GM12878 (cell line): ENCODE measurements around the gene CTBP1. TPM values are rescaled to one million over a fixed set of nuclear protein-coding genes. Genes with fewer than 3 reads are reported as not detected.

ENCODE experiments used
- ATAC-seq: fragments of 200-7000 bp; cut with Tn5 transposase; 3 replicates; pipeline ENCODE4 v1.9.1; 2020; ENCODE audit warnings: mild to moderate bottlenecking, moderate library complexity
- BruUV-seq: library from RNA; stranded (reverse); fragments of 400-500 nt; replicated peaks from 2 replicates; lab custom pipeline; 2021; lab: Mats Ljungman, UMichigan
- CTCF ChIA-PET: fragments of 300-600 bp; sonication (Branson Sonifier 250); formaldehyde crosslinking; extraction: SDS; loops from one replicate; lab custom pipeline; 2021; ENCODE audit warnings: inconsistent platforms; lab: Yijun Ruan, JAX
- POLR2A ChIA-PET: fragments of 350-600 bp; formaldehyde crosslinking; extraction: SDS; loops from one replicate; lab custom pipeline; 2021; ENCODE audit warnings: inconsistent platforms; lab: Charles Lee
- RAD21 ChIA-PET: fragments of 300-600 bp; sonication (Branson Sonifier 250); formaldehyde crosslinking; loops from one replicate; lab custom pipeline; 2023; ENCODE audit warnings: antibody characterized with exemption; ENCODE audit not compliant: unreplicated experiment; lab: Charles Lee
- SMC1A ChIA-PET: fragments of 300-600 bp; sonication (Branson Sonifier 250); formaldehyde crosslinking; loops from one replicate; lab custom pipeline; 2023; ENCODE audit not compliant: unreplicated experiment, uncharacterized antibody; lab: Charles Lee
- DNase-seq: peaks from one replicate; pipeline ENCODE4 v3.0.0-alpha.2; 2011; ENCODE audit warnings: low read depth, low spot score
- FAIRE-seq: peaks from 3 replicates; lab custom pipeline; 2011; peaks lifted over from hg19 to GRCh38; lab: Jason Lieb, UNC
- H2AFZ ChIP-seq: 2 replicates; pipeline ENCODE4 v1.6.0; 2011; ENCODE audit warnings: low read depth, low read length, control low read depth; ENCODE audit not compliant: control insufficient read depth
- H3K27ac ChIP-seq: 2 replicates; pipeline ENCODE4 v1.5.1; 2011; ENCODE audit warnings: control low read depth; ENCODE audit not compliant: control insufficient read depth, insufficient read depth
- H3K27me3 ChIP-seq, 2 experiments: replicated peaks in 1 of 2; 2 replicates each; pipeline versions ENCODE4 v1.6.0 to v1.6.1; 2011; ENCODE audit warnings: low read length in 1 of 2; ENCODE audit not compliant: control insufficient read depth in 2 of 2, insufficient read depth in 2 of 2
- H3K36me3 ChIP-seq, 2 experiments: 2 replicates each; pipeline ENCODE4 v1.5.1; 2011; ENCODE audit warnings: low read length in 1 of 2; ENCODE audit not compliant: control insufficient read depth in 2 of 2, insufficient read depth in 2 of 2
- H3K4me1 ChIP-seq: 2 replicates; pipeline ENCODE4 v1.6.1; 2011; ENCODE audit warnings: mild to moderate bottlenecking, low read length, moderate library complexity, mixed read lengths; ENCODE audit not compliant: control insufficient read depth, insufficient read depth
- H3K4me2 ChIP-seq: 2 replicates; pipeline ENCODE4 v1.6.0; 2011; ENCODE audit warnings: control low read depth; ENCODE audit not compliant: control insufficient read depth, insufficient read depth
- H3K4me3 ChIP-seq: fragments of 200-600 bp; sonication (generic); 2 replicates; pipeline ENCODE4 v1.5.1; 2016
- H3K79me2 ChIP-seq: 2 replicates; pipeline ENCODE4 v1.6.0; 2011; ENCODE audit warnings: low read length; ENCODE audit not compliant: control insufficient read depth, insufficient read depth
- H3K9ac ChIP-seq: 2 replicates; pipeline ENCODE4 v1.8.0; 2011; ENCODE audit warnings: low read length, control low read depth, mixed read lengths; ENCODE audit not compliant: control insufficient read depth, insufficient read depth
- H3K9me3 ChIP-seq: replicated peaks from 3 replicates; pipeline ENCODE4 v1.5.1; 2011; ENCODE audit warnings: mild to moderate bottlenecking, low read length; ENCODE audit not compliant: control insufficient read depth, insufficient read depth
- H4K20me1 ChIP-seq: 2 replicates; pipeline ENCODE4 v1.6.0; 2011; ENCODE audit not compliant: control insufficient read depth, insufficient read depth
- BCL11A ChIP-seq: IDR thresholded peaks from 2 replicates; pipeline ENCODE4 v1.6.1; 2011; ENCODE audit warnings: low read depth, low read length
- CBFB ChIP-seq: IDR thresholded peaks from 2 replicates; pipeline ENCODE4 v1.6.1; 2016; ENCODE audit warnings: antibody characterized with exemption, low read depth
- CHD4 ChIP-seq: fragments of 200-600 bp; sonication (generic); IDR thresholded peaks from 2 replicates; pipeline ENCODE4 v1.6.1; 2016; ENCODE audit warnings: mild to moderate bottlenecking
- CREB1 ChIP-seq: IDR thresholded peaks from 2 replicates; pipeline ENCODE4 v1.6.1; 2012; ENCODE audit warnings: low read depth, mild to moderate bottlenecking, inconsistent platforms
- EED ChIP-seq: sonication (generic); IDR thresholded peaks from 2 replicates; pipeline ENCODE4 v1.6.1; 2016; ENCODE audit warnings: antibody characterized with exemption, low read depth
- FOS ChIP-seq: IDR thresholded peaks from 3 replicates; pipeline ENCODE4 v1.6.1; 2011; ENCODE audit warnings: borderline replicate concordance; ENCODE audit not compliant: insufficient read length; ENCODE audit errors: extremely low read depth
- GABPA ChIP-seq: IDR thresholded peaks from 2 replicates; pipeline ENCODE4 v1.6.1; 2014; ENCODE audit warnings: antibody characterized with exemption, low read depth, mild to moderate bottlenecking, inconsistent platforms
- GATAD2B ChIP-seq: fragments of 450-650 bp; conservative IDR thresholded peaks from 2 replicates; pipeline ENCODE4 v1.6.1; 2017; ENCODE audit warnings: low read depth, mild to moderate bottlenecking, moderate library complexity
- IKZF1 ChIP-seq: fragments of 450-650 bp; conservative IDR thresholded peaks from 2 replicates; pipeline ENCODE4 v1.6.1; 2017; ENCODE audit warnings: antibody characterized with exemption, mild to moderate bottlenecking
- JUNB ChIP-seq: IDR thresholded peaks from 2 replicates; pipeline ENCODE4 v1.6.1; 2016; ENCODE audit warnings: antibody characterized with exemption, mild to moderate bottlenecking
- KLF5 ChIP-seq: fragments of 450-650 bp; IDR thresholded peaks from 2 replicates; pipeline ENCODE4 v1.6.1; 2014; ENCODE audit warnings: mild to moderate bottlenecking; ENCODE audit not compliant: partially characterized antibody
- MTA2 ChIP-seq: fragments of 450-650 bp; IDR thresholded peaks from 2 replicates; pipeline ENCODE4 v1.6.1; 2016; ENCODE audit warnings: low read depth, mild to moderate bottlenecking, moderate library complexity
- MYB ChIP-seq: fragments of 150-350 bp; IDR thresholded peaks from 2 replicates; pipeline ENCODE4 v1.6.1; 2014; ENCODE audit warnings: mild to moderate bottlenecking, low read depth, low read length, borderline replicate concordance
- NR2F1 ChIP-seq: fragments of 450-650 bp; conservative IDR thresholded peaks from 2 replicates; pipeline ENCODE4 v1.6.1; 2017; ENCODE audit warnings: mild to moderate bottlenecking
- PAX5 ChIP-seq: IDR thresholded peaks from 2 replicates; pipeline ENCODE4 v1.6.1; 2011; ENCODE audit warnings: low read depth, low read length, borderline replicate concordance
- PRDM15 ChIP-seq: fragments of 450-650 bp; formaldehyde crosslinking; IDR thresholded peaks from 2 replicates; pipeline ENCODE4 v1.4.0; 2020; ENCODE audit warnings: mild to moderate bottlenecking, moderate library complexity
- RELA ChIP-seq: fragments of 450-650 bp; IDR thresholded peaks from 2 replicates; pipeline ENCODE4 v1.8.0; 2014; ENCODE audit warnings: borderline replicate concordance; ENCODE audit not compliant: partially characterized antibody
- SMC3 ChIP-seq: IDR thresholded peaks from 2 replicates; pipeline ENCODE4 v1.6.1; 2011; ENCODE audit warnings: low read length, improper control_type of control experiment, borderline replicate concordance
- SP1 ChIP-seq: IDR thresholded peaks from one replicate; pipeline ENCODE4 v1.6.1; 2011; ENCODE audit warnings: low read depth, low read length
- STAT1 ChIP-seq: fragments of 450-650 bp; conservative IDR thresholded peaks from 2 replicates; pipeline ENCODE4 v1.6.1; 2014; ENCODE audit warnings: antibody characterized with exemption, mild to moderate bottlenecking
- WRNIP1 ChIP-seq: IDR thresholded peaks from 2 replicates; pipeline ENCODE4 v1.6.1; 2011; ENCODE audit warnings: low read depth, low read length, improper control_type of control experiment, borderline replicate concordance
- YY1 ChIP-seq: IDR thresholded peaks from 2 replicates; pipeline ENCODE4 v1.6.1; 2011; ENCODE audit warnings: low read depth, mild to moderate bottlenecking, low read length
- ZNF274 ChIP-seq: IDR thresholded peaks from one replicate; pipeline ENCODE4 v1.8.0; 2011; ENCODE audit not compliant: insufficient read length, insufficient read depth
- WGBS: methylation state at CpG from one replicate; pipeline ENCODE4 v1.1.6; 2016; ENCODE audit warnings: low lambda C conversion rate; ENCODE audit not compliant: insufficient replicate concordance, insufficient coverage; ENCODE audit errors: missing lambda C conversion rate; 5-methylcytosine and 5-hydroxymethylcytosine counted together
- in situ Hi-C: fragments of 300-500 bp; cut with MboI; formaldehyde crosslinking; loops from 9 replicates; pipeline ENCODE4 v1.14.3; 2018; ENCODE audit warnings: mixed read lengths
- intact Hi-C: fragments of 100-400 bp; cut with micrococcal nuclease; formaldehyde crosslinking; loops from one replicate; pipeline ENCODE4 v1.14.2; 2022; ENCODE audit not compliant: unreplicated experiment
- polyA plus RNA-seq, 11 experiments: library from polyadenylated mRNA; depleted of rRNA in 4 of 11; unstranded in 6 of 11; stranded (reverse) in 5 of 11; fragments of >200 nt; fragmentation: Nextera tagmentation in 4 of 11; fragmentation: Illumina TruSeq in 1 of 11; extraction: Ambion mirVana in 4 of 11; extraction: Trizol in 1 of 11; gene quantifications; 1 replicate in 1 of 11; 2 replicates in 10 of 11; pipeline versions ENCODE4 v1.2.1 to v1.2.3, GENCODE V29; 2011 to 2016; ENCODE audit warnings: inconsistent platforms in 2 of 11, missing spikeins in 2 of 11, low read depth in 1 of 11
- total RNA-seq, 4 experiments: library from RNA; depleted of rRNA in 3 of 4; stranded (reverse); fragments of >200 nt in 3 of 4; fragmentation: Illumina TruSeq in 1 of 4; extraction: Trizol in 1 of 4; gene quantifications; 2 replicates each; pipeline versions ENCODE4 v1.2.1 to v1.2.3, GENCODE V29; 2013 to 2021

The CTBP1 gene
- total and polyA plus RNA-seq, 10 of the 15 experiments (the other 5 are each of a cell fraction or from before 2014, with no cell fraction given), result 7.4 to 182 (median 63.1) TPM

DNA sequence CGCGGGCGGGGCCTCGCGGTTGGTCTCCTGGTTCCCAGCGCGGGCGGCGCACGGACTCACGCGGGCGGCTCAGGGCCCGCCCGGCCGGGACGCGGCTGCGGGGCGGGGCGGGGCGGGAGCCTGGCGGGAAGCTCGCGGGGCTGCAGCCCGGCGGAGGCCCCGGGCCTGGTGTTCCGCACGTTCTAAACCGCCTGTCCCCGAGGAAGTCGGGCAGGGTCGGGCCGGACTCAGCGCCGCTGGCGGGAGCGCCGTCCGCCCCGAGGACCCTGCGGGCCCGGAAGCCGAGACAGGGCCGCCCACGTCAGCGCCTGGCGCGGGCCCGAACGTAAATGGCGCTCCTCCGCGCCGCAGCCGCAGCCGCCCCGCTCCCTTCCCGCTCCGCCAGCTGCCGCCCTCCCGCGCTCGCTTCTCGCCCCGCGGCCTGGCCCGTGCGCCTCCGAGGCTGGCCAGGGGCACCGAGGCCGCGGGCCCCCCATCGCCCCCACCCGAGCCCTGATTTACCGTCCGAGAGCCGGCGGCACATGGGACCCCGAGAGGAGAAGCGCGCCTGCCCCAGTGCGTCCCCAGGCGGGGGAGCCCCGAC is 309 bp upstream of the CTBP1 start (continued):
- no peak for TF ChIP-seq MYB
- TF ChIP-seq CBFB, result no peak
- TF ChIP-seq CREB1, result peak; percentile 47; the same call in 1 of the 2 replicates
- no peak for TF ChIP-seq MTA2
- TF ChIP-seq PRDM15 (CRISPR knock-in tag), result no peak
- TF ChIP-seq KLF5, result peak; percentile 28
- no peak for TF ChIP-seq BCL11A

DNA sequence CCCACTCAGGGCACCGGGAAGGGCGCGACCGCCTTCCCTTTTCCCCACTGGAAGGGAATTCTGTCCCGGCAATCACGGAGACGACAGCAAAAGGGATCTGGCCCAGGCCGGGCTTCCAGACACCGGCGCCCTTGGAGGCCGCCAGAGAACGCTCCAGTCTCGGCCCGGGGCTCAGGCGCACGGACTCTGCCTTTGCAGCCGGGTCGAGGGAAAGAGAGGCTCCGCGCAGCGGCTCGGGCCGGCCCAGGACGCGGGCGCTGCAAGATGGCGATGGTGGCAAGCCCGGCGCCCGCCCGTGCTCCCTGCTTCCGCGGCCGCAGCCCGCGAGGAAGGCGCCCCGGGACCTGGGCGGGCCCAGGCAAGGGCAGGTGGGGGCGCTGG is 1.1 kb downstream of the CTBP1 start:
- POLR2A ChIA-PET, result interaction anchor here (1.1 to 6.2 kb wide), 4 partner anchors 28 to 99 kb away, joined by 3 to 42 read pairs (median 5); partner anchors contain the start of gene UVSSA
- H3K27ac ChIP-seq, result peak overlapping the region; percentile 95
- no peak for DNase-seq
- TF ChIP-seq NR2F1 (no peak), FOS (no peak), GATAD2B (no peak), ZNF274 (no peak), YY1 (peak; percentile 86), SMC3 (no peak), PAX5 (no peak), STAT1 (no peak), RELA (peak; percentile 18), SP1 (no peak), WRNIP1 (no peak), IKZF1 (0 out of 2 replicates have a peak, but pooled peaks have one; percentile 65), CHD4 (no peak), JUNB (no peak), GABPA (no peak), EED (no peak)

More for the DNA sequence above, 1.1 kb downstream of the CTBP1 start:
- H3K79me2 ChIP-seq, result peaks cover 65% of the 10 kb centered on the region
- peak overlapping the region; percentile 20; the same call in 1 of the 2 replicates for H2AFZ ChIP-seq
- intact Hi-C loops, result loop anchor here (2.0 to 5.0 kb wide), 4 partner anchors 46 to 116 kb away; no protein-coding TSS in a partner anchor
- no peak for FAIRE-seq
- peaks cover 0 to 8% of the 10 kb centered on the region in 2 experiments; a peak in 2 of 4 replicates for H3K36me3 ChIP-seq
- H3K4me2 ChIP-seq, result peak overlapping the region; percentile 98; the same call in 1 of the 2 replicates
- peaks cover 9% of the 10 kb centered on the region; the same call in 2 of the 3 replicates for H3K9me3 ChIP-seq
- no peaks in the 10 kb centered on the region for H3K27me3 ChIP-seq
- H3K9ac ChIP-seq, result peak overlapping the region; percentile 87
- peak overlapping the region; percentile 80 for H3K4me3 ChIP-seq
- no TSS peak for BruUV-seq
- in situ Hi-C loops, result no loop called here
- RAD21 ChIA-PET, result interaction anchor here (1.0 to 3.6 kb wide), 9 partner anchors 20 to 117 kb away, joined by 4 to 23 read pairs (median 6); partner anchors contain the start of gene UVSSA
- WGBS, result under 1% methylated on average over 40 of the region's 40 CpGs
- ATAC-seq, result peak; percentile 59
- CTCF ChIA-PET, result interaction anchor here (0.7 to 3.7 kb wide), 8 partner anchors 20 to 117 kb away, joined by 3 to 21 read pairs (median 3); partner anchors contain the start of gene UVSSA
- SMC1A ChIA-PET, result interaction anchor here (1.1 kb wide), 1 partner anchor 46 kb away, joined by 8 read pairs; no protein-coding TSS in a partner anchor
- peaks cover 7% of the 10 kb centered on the region; the same call in 1 of the 2 replicates for H4K20me1 ChIP-seq
- H3K4me1 ChIP-seq, result peaks cover 24% of the 10 kb centered on the region
